ENCODE results near the gene DPP9. TPM values are rescaled to one million over a fixed set of nuclear protein-coding genes. Genes with fewer than 3 reads are reported as not detected.
A peak's percentile ranks its signal among the peaks of the same experiment; 100 is the strongest.

DPP9 gene
- total RNA-seq, 1 experiment from 2014 or later = 46.4 TPM

DNA sequence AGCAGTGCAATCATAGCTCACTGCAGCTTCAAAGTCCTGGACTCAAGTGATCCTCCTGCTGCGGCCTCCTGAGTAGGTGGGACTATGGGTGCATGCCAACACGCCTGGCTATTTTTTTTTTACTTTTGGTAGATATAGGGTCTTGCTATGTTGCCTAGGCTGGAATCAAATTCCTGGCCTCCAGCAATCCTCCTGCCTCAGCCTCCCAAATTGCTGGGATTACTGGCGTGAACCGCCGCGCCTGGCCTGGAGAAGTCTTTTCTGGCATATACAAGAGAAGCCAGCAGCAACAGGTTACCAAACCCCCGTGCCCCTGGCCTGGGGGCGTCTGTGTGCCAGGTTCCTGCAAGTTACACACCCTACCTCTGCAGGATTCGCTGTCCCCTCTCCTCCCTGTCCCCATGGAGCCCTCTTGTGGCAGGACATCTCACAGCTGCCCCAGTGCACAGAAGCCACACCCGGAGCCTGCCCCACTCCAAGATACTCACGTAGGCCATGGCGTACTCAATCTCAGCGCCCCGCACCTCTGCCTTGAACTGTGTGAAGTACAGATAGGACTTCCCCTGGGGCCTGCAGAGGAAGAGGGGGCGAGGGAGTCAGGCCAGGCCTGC lies 63.4 kb downstream of the DPP9 start:
- Histone ChIP-seq H4K8ac (replicated peaks; ENCODE audit: insufficient read length, low read depth, low read length) (no peak overlapping the region), H4K5ac (ENCODE audit: insufficient read length, low read depth, low read length) (no peak overlapping the region), H3K4me2 (ENCODE audit: insufficient read depth, insufficient read length, low read length) (no peak overlapping the region), H2BK12ac (ENCODE audit: insufficient read length, low read depth, low read length) (no peak overlapping the region), H3K18ac (ENCODE audit: insufficient read length, low read depth, low read length) (no peak overlapping the region), H3K14ac (ENCODE audit: insufficient read depth, low read length) (no peak overlapping the region), H4K91ac (ENCODE audit: insufficient read length, low read depth, low read length) (no peak overlapping the region), H3K23ac (ENCODE audit: insufficient read length, low read depth, low read length) (no peak overlapping the region), H3K79me2 (ENCODE audit: insufficient read depth, low read length) (no peaks in the 10 kb centered on the region), H2BK15ac (ENCODE audit: low read depth, low read length) (no peak overlapping the region), H3T11ph (ENCODE audit: low read length) (no peak overlapping the region), H3K27me3 (ENCODE audit: insufficient read depth, low read length) (no peaks in the 10 kb centered on the region), H2AFZ (ENCODE audit: low read length) (no peak overlapping the region), H3K27ac (ENCODE audit: insufficient read length, low read depth, low read length) (no peak overlapping the region), H3K23me2 (ENCODE audit: insufficient read length, low read depth, low read length, poor library complexity, severe bottlenecking) (no peaks in the 10 kb centered on the region), H2AK5ac (ENCODE audit: insufficient read length, low read length) (no peak overlapping the region), H4K20me1 (ENCODE audit: control insufficient read depth, insufficient read depth, insufficient read length) (no peaks in the 10 kb centered on the region), H2BK20ac (ENCODE audit: low read depth, low read length, poor library complexity, severe bottlenecking) (no peak overlapping the region), H3K9me3 (ENCODE audit: control insufficient read depth, low read depth, low read length) (no peaks in the 10 kb centered on the region), H3K4ac (ENCODE audit: low read depth, low read length) (no peak overlapping the region), H3K79me1 (ENCODE audit: insufficient read depth, low read depth, low read length, poor library complexity, severe bottlenecking) (no peaks in the 10 kb centered on the region), H3K9ac (ENCODE audit: extremely low read depth, insufficient read length, low read length) (no peak overlapping the region), H2BK5ac (ENCODE audit: insufficient read length, low read length) (no peak overlapping the region), H2BK120ac (ENCODE audit: low read depth, low read length, poor library complexity, severe bottlenecking) (no peak overlapping the region), H3K4me1 (ENCODE audit: insufficient read depth, low read length) (no peaks in the 10 kb centered on the region), H3K56ac (ENCODE audit: insufficient read length, low read depth, low read length) (no peak overlapping the region)
- peak; percentile 83 for DNase-seq
- Mint-ChIP-seq H3K4me3 (no peak overlapping the region), H3K9me3 (no peaks in the 10 kb centered on the region), H3K27ac (peak overlapping the region in 1 of 3 experiments; percentile 72; a peak in 1 of 7 replicates), H3K27me3 (ENCODE audit: low read depth) (no peaks in the 10 kb centered on the region), H3K36me3 (ENCODE audit: insufficient read depth in 1 of 3, low read depth in 3 of 3) (peaks cover 11 to 32% (median 21%) of the 10 kb centered on the region in 3 experiments; a peak in 6 of 7 replicates), H3K4me1 (no peaks in the 10 kb centered on the region)
- WGBS (ENCODE audit: extremely low coverage, insufficient read length, low lambda C conversion rate) = no CpG with 5 or more reads among the region's 15 CpGs
- TF ChIP-seq, protein P1, sequence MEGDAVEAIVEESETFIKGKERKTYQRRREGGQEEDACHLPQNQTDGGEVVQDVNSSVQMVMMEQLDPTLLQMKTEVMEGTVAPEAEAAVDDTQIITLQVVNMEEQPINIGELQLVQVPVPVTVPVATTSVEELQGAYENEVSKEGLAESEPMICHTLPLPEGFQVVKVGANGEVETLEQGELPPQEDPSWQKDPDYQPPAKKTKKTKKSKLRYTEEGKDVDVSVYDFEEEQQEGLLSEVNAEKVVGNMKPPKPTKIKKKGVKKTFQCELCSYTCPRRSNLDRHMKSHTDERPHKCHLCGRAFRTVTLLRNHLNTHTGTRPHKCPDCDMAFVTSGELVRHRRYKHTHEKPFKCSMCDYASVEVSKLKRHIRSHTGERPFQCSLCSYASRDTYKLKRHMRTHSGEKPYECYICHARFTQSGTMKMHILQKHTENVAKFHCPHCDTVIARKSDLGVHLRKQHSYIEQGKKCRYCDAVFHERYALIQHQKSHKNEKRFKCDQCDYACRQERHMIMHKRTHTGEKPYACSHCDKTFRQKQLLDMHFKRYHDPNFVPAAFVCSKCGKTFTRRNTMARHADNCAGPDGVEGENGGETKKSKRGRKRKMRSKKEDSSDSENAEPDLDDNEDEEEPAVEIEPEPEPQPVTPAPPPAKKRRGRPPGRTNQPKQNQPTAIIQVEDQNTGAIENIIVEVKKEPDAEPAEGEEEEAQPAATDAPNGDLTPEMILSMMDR (conservative IDR thresholded peaks at IDR 0.05) = peak; percentile 62
